Type B pancreatic cell (in vitro differentiated cells): ENCODE results near the gene CCDC61. TPM values are rescaled to one million over a fixed set of nuclear protein-coding genes. Genes with fewer than 3 reads are reported as not detected.
A peak's percentile ranks its signal among the peaks of the same experiment; 100 is the strongest.

Experiments used
- DNase-seq: peaks from one replicate; pipeline ENCODE4 v3.0.0; 2021; ENCODE audit warnings: mixed read lengths; ENCODE audit not compliant: unreplicated experiment; ENCODE audit errors: extremely low spot score
- H3K27ac Mint-ChIP-seq: 2 replicates; pipeline ENCODE4 v1.8.0; 2021; ENCODE audit warnings: mild to moderate bottlenecking, mixed read lengths
- H3K27me3 Mint-ChIP-seq: 2 replicates; pipeline ENCODE4 v1.8.0; 2021; ENCODE audit warnings: mixed read lengths
- H3K36me3 Mint-ChIP-seq: 2 replicates; pipeline ENCODE4 v1.8.0; 2021; ENCODE audit warnings: mixed read lengths
- H3K4me1 Mint-ChIP-seq: one replicate; pipeline ENCODE4 v1.8.0; 2021; ENCODE audit warnings: mixed read lengths; ENCODE audit not compliant: unreplicated experiment
- H3K4me3 Mint-ChIP-seq: 2 replicates; pipeline ENCODE4 v1.8.0; 2021; ENCODE audit warnings: mild to moderate bottlenecking, mixed read lengths
- H3K9me3 Mint-ChIP-seq: 2 replicates; pipeline ENCODE4 v1.8.0; 2021; ENCODE audit warnings: mixed read lengths
- total RNA-seq: library from RNA; stranded (reverse); gene quantifications from 2 replicates; pipeline ENCODE4 v1.2.1, GENCODE V29; 2021; ENCODE audit warnings: low replicate concordance
- TF ChIP-seq, protein P1 (sequence below): fragments of 200-600 bp; sonication (generic); conservative IDR thresholded peaks from 2 replicates; pipeline ENCODE4 v1.5.0; 2021; ENCODE audit warnings: antibody characterized with exemption, mild to moderate bottlenecking

The CCDC61 gene
- total RNA-seq, 1 donor from 2014 or later = 19.4 TPM

DNA sequence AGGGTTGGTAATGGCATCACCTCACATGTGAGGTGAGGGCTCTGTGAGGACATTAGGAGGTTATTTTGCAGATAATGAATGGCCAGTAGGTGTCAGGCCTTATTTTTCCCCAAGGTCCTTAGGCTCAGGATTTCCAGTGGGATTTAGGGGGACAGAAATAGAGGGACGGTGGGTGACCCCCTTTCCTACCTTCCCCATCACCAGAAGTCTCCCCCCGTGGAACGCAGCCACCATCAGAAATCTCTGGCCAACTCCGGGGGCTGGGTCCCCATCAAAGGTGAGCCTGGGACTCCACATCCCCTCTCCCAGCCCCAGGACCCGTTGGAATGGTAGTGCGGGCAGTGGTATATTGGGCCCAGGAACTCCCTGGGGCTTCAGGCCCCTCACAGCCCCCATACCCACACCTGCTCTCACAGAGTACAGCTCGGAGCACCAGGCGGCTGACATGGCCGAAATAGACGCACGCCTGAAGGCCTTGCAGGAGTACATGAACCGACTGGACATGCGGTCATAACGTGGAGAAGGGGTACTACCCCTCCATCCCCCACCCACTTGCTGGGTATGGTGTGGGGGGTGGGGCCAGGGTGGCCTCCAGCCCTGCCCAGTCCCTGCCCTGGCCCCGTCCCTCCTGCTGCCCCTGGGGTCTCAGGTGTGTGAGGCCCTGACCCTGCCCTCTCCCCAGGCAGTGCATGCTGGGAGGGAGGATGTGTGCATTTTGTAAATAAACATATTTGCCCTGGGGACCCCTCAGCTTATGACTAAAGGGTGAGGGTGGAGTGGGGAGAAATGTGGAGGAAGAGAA, 22.8 kb downstream of the CCDC61 start:
- peaks cover 6% of the 10 kb centered on the region for H3K4me1 Mint-ChIP-seq
- no peak overlapping the region for H3K4me3 Mint-ChIP-seq
- no peak for DNase-seq
- H3K27me3 Mint-ChIP-seq = peaks cover 20% of the 10 kb centered on the region
- no peaks in the 10 kb centered on the region for H3K36me3 Mint-ChIP-seq
- TF ChIP-seq, protein P1, sequence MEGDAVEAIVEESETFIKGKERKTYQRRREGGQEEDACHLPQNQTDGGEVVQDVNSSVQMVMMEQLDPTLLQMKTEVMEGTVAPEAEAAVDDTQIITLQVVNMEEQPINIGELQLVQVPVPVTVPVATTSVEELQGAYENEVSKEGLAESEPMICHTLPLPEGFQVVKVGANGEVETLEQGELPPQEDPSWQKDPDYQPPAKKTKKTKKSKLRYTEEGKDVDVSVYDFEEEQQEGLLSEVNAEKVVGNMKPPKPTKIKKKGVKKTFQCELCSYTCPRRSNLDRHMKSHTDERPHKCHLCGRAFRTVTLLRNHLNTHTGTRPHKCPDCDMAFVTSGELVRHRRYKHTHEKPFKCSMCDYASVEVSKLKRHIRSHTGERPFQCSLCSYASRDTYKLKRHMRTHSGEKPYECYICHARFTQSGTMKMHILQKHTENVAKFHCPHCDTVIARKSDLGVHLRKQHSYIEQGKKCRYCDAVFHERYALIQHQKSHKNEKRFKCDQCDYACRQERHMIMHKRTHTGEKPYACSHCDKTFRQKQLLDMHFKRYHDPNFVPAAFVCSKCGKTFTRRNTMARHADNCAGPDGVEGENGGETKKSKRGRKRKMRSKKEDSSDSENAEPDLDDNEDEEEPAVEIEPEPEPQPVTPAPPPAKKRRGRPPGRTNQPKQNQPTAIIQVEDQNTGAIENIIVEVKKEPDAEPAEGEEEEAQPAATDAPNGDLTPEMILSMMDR = no peak
- H3K9me3 Mint-ChIP-seq = no peaks in the 10 kb centered on the region
- no peak overlapping the region for H3K27ac Mint-ChIP-seq

DNA sequence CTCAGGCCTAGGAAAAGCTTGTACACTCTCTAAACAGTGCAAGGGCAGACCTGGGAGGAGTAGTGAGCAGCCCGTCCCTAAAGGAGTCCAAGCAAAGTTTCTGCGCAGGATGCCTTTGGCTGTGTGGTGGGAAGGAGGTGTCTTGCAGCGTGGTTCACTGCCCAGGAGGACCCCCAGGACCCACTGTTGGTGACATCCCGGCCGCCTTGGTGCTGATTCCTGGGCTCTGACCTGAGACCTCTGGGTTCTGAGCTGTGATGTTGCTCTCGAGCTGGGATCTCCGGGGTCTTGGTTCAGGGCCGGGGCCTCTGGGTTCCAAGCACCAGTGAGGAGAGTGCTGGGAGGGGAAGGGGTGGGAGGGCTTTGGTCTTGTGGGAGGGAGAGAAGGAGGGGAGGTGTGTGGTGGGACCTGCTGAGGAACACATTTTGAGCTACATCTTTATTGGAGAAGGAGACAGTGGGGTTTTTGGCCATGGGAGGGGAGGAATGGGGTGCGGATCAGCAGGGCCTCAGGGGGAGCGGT, 23.5 kb downstream of the CCDC61 start:
- no peak overlapping the region for H3K27ac Mint-ChIP-seq
- peaks cover 6% of the 10 kb centered on the region for H3K4me1 Mint-ChIP-seq
- no peaks in the 10 kb centered on the region for H3K36me3 Mint-ChIP-seq

GRCh38 chr19:46019270-46019669, 24.0 kb downstream of the CCDC61 start:
- Mint-ChIP-seq H3K36me3 (no peaks in the 10 kb centered on the region), H3K4me3 (no peak overlapping the region), H3K4me1 (peaks cover 5% of the 10 kb centered on the region), H3K27me3 (peaks cover 16% of the 10 kb centered on the region), H3K9me3 (no peaks in the 10 kb centered on the region), H3K27ac (no peak overlapping the region)
- no peak for DNase-seq
- TF ChIP-seq, protein P1 = no peak

More for the DNA sequence above, 23.5 kb downstream of the CCDC61 start:
- H3K9me3 Mint-ChIP-seq = no peaks in the 10 kb centered on the region
- H3K27me3 Mint-ChIP-seq = peaks cover 20% of the 10 kb centered on the region
- TF ChIP-seq, protein P1 = no peak
- no peak overlapping the region for H3K4me3 Mint-ChIP-seq
- no peak for DNase-seq

GRCh38 chr19:46020819-46021125, 25.5 kb downstream of the CCDC61 start:
- no peak overlapping the region for H3K4me3 Mint-ChIP-seq
- TF ChIP-seq, protein P1 = no peak
- no peaks in the 10 kb centered on the region for H3K9me3 Mint-ChIP-seq
- H3K27me3 Mint-ChIP-seq = peaks cover 6% of the 10 kb centered on the region
- H3K4me1 Mint-ChIP-seq = no peaks in the 10 kb centered on the region
- H3K27ac Mint-ChIP-seq = no peak overlapping the region
- H3K36me3 Mint-ChIP-seq = no peaks in the 10 kb centered on the region
- no peak for DNase-seq

DNA sequence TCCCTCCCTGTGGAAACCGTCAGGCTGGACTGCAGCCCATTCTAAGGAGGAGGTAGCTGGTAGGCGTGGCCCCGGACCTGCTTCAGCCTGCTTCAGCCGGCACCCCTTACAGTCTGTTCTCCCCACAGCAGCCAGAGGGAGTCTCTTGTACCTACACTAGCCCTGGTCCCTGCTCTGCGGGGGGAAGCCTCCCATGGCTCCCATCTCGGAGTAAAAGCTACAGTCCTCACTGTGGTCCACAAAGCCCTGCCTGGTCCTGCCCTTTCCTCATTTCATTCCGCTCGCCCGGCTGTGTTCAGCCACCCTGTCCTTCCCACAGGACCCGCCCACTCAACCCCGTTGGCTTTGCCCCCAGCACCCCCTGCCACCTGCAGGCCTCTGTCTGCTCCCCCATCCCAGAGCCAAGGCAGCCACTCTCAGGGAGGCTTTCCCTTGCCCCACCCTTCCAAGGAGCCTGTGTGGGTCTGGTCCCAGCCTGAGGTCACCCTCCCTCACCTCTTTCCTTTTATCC, 26.3 kb downstream of the CCDC61 start:
- peaks cover 6% of the 10 kb centered on the region for H3K36me3 Mint-ChIP-seq
- no peaks in the 10 kb centered on the region for H3K9me3 Mint-ChIP-seq
- no peak overlapping the region for H3K27ac Mint-ChIP-seq
- DNase-seq = no peak
- H3K27me3 Mint-ChIP-seq = no peaks in the 10 kb centered on the region
- H3K4me1 Mint-ChIP-seq = no peaks in the 10 kb centered on the region
- TF ChIP-seq, protein P1 = no peak
- H3K4me3 Mint-ChIP-seq = peak overlapping the region; percentile 51
